HEK293 (cell line): Measurements from ENCODE around the gene TFDP1.

ENCODE experiments used
- CTCF ChIA-PET: fragments of 350-600 bp; formaldehyde crosslinking; extraction: SDS; loops from one replicate; lab custom pipeline; 2021; ENCODE audit warnings: antibody characterized with exemption; lab: Yijun Ruan, JAX
- POLR2A ChIA-PET: fragments of 300-600 bp; formaldehyde crosslinking; extraction: SDS; loops from one replicate; lab custom pipeline; 2020; ENCODE audit warnings: antibody characterized with exemption, inconsistent platforms; lab: Yijun Ruan, JAX
- H3K27ac ChIP-seq: fragments of 200-500 bp; sonication (Bioruptor generic); 2 replicates; pipeline ENCODE4 v1.5.1; 2014; ENCODE audit warnings: low read depth, low read length, control low read depth, inconsistent platforms; ENCODE audit errors: extremely low read depth
- H3K36me3 ChIP-seq, 2 experiments: fragments of 200-500 bp in 1 of 2; sonication (Bioruptor generic) in 1 of 2; 1 replicate in 1 of 2; 2 replicates in 1 of 2; pipeline ENCODE4 v1.5.1; 2014 to 2017; ENCODE audit warnings: inconsistent platforms in 2 of 2, low read length in 2 of 2; ENCODE audit not compliant: control insufficient read depth in 2 of 2, insufficient read depth in 1 of 2
- H3K4me1 ChIP-seq: fragments of 200-500 bp; sonication (Bioruptor generic); 2 replicates; pipeline ENCODE4 v1.5.1; 2014; ENCODE audit warnings: mild to moderate bottlenecking, low read length, inconsistent platforms; ENCODE audit not compliant: control insufficient read depth, insufficient read depth
- H3K4me3 ChIP-seq: 2 replicates; pipeline ENCODE4 v1.5.1; 2011; ENCODE audit warnings: low read depth, mild to moderate bottlenecking, control low read depth, low read length, moderate library complexity
- H3K9me3 ChIP-seq: fragments of 200-500 bp; sonication (Bioruptor generic); 2 replicates; pipeline ENCODE4 v1.5.1; 2014; ENCODE audit warnings: low read depth, low read length, inconsistent platforms; ENCODE audit not compliant: control insufficient read depth, insufficient read depth
- GLI2 ChIP-seq: fragments of 450-650 bp; formaldehyde crosslinking; IDR thresholded peaks from 2 replicates; pipeline ENCODE4; 2017; ENCODE audit warnings: missing biosample characterization, missing genetic modification characterization, low read depth, borderline replicate concordance
- KLF17 ChIP-seq: fragments of 450-650 bp; formaldehyde crosslinking; IDR thresholded peaks from 2 replicates; pipeline ENCODE4 v1.5.1; 2016; ENCODE audit warnings: missing biosample characterization, missing genetic modification characterization
- OSR2 ChIP-seq: fragments of 450-650 bp; formaldehyde crosslinking; IDR thresholded peaks from 2 replicates; pipeline ENCODE4 v1.5.1; 2016; ENCODE audit warnings: missing biosample characterization, missing genetic modification characterization
- RBAK ChIP-seq: fragments of 450-650 bp; formaldehyde crosslinking; IDR thresholded peaks from 2 replicates; pipeline ENCODE4 v1.5.1; 2016; ENCODE audit warnings: missing biosample characterization, missing genetic modification characterization
- SCRT1 ChIP-seq: fragments of 450-650 bp; formaldehyde crosslinking; IDR thresholded peaks from 2 replicates; pipeline ENCODE4 v1.5.1; 2016; ENCODE audit warnings: missing biosample characterization, missing genetic modification characterization, borderline replicate concordance
- TRIM28 ChIP-seq: IDR thresholded peaks from 2 replicates; pipeline ENCODE4 v1.6.1; 2011; ENCODE audit warnings: low read length, control low read depth, borderline replicate concordance
- ZFP3 ChIP-seq: fragments of 450-650 bp; formaldehyde crosslinking; IDR thresholded peaks from 2 replicates; pipeline ENCODE4 v1.5.1; 2016; ENCODE audit warnings: low read depth, missing biosample characterization, missing genetic modification characterization
- ZIC2 ChIP-seq: fragments of 450-650 bp; formaldehyde crosslinking; IDR thresholded peaks from 2 replicates; pipeline ENCODE4 v1.5.1; 2016; ENCODE audit warnings: missing biosample characterization, missing genetic modification characterization
- ZNF211 ChIP-seq: fragments of 450-650 bp; formaldehyde crosslinking; IDR thresholded peaks from 2 replicates; pipeline ENCODE4 v1.5.1; 2016; ENCODE audit warnings: low read depth, missing biosample characterization, missing genetic modification characterization
- ZNF221 ChIP-seq: fragments of 450-650 bp; formaldehyde crosslinking; IDR thresholded peaks from 2 replicates; pipeline ENCODE4 v1.5.1; 2017; ENCODE audit warnings: missing biosample characterization, missing genetic modification characterization, borderline replicate concordance
- ZNF23 ChIP-seq: fragments of 450-650 bp; formaldehyde crosslinking; IDR thresholded peaks from 2 replicates; pipeline ENCODE4 v1.5.1; 2016; ENCODE audit warnings: missing biosample characterization, missing genetic modification characterization, borderline replicate concordance
- ZNF266 ChIP-seq: fragments of 450-650 bp; formaldehyde crosslinking; IDR thresholded peaks from 2 replicates; pipeline ENCODE4 v1.5.1; 2016; ENCODE audit warnings: missing biosample characterization, missing genetic modification characterization, low read depth
- ZNF274 ChIP-seq, 2 experiments: fragments of 200-500 bp in 1 of 2; fragments of 450-650 bp in 1 of 2; sonication (Bioruptor generic) in 1 of 2; formaldehyde crosslinking in 1 of 2; IDR thresholded peaks; 2 replicates each; pipeline versions ENCODE4 v1.5.1 to v1.6.1; 2014 to 2016; ENCODE audit warnings: borderline replicate concordance in 1 of 2, inconsistent platforms in 1 of 2, low read length in 1 of 2, missing biosample characterization in 1 of 2, missing genetic modification characterization in 1 of 2
- ZNF354C ChIP-seq: fragments of 450-650 bp; formaldehyde crosslinking; IDR thresholded peaks from 2 replicates; pipeline ENCODE4 v1.5.1; 2016; ENCODE audit warnings: missing biosample characterization, missing genetic modification characterization, low read depth, borderline replicate concordance
- ZNF558 ChIP-seq: fragments of 450-650 bp; formaldehyde crosslinking; IDR thresholded peaks from 2 replicates; pipeline ENCODE4 v1.5.1; 2016; ENCODE audit warnings: missing biosample characterization, missing genetic modification characterization
- ZNF610 ChIP-seq: fragments of 450-650 bp; formaldehyde crosslinking; IDR thresholded peaks from 2 replicates; pipeline ENCODE4 v1.5.1; 2016; ENCODE audit warnings: missing biosample characterization, missing genetic modification characterization, borderline replicate concordance
- ZNF654 ChIP-seq: fragments of 450-650 bp; formaldehyde crosslinking; IDR thresholded peaks from 2 replicates; pipeline ENCODE4 v1.5.1; 2016; ENCODE audit warnings: low read depth, missing biosample characterization, missing genetic modification characterization
- ZNF660 ChIP-seq: fragments of 450-650 bp; IDR thresholded peaks from 2 replicates; pipeline ENCODE4 v1.5.1; 2018; ENCODE audit warnings: missing biosample characterization, mild to moderate bottlenecking, missing genetic modification characterization
- ZNF707 ChIP-seq: fragments of 450-650 bp; formaldehyde crosslinking; IDR thresholded peaks from 2 replicates; pipeline ENCODE4 v1.5.1; 2016; ENCODE audit warnings: missing biosample characterization, missing genetic modification characterization
- ZSCAN30 ChIP-seq: fragments of 450-650 bp; IDR thresholded peaks from 2 replicates; pipeline ENCODE4 v1.5.1; 2018; ENCODE audit warnings: missing biosample characterization, mild to moderate bottlenecking, missing genetic modification characterization, moderate library complexity
- TF ChIP-seq, protein P1 (sequence below): fragments of 450-650 bp; formaldehyde crosslinking; IDR thresholded peaks from 2 replicates; pipeline ENCODE4 v1.5.1; 2016; ENCODE audit warnings: missing biosample characterization, missing genetic modification characterization

Gene TFDP1

GRCh38 chr13:113617961-113618360, 33.4 kb downstream of the TFDP1 start:
- Histone ChIP-seq H3K27ac (no peak overlapping the region), H3K36me3 (peaks cover 11 to 63% of the 10 kb centered on the region in 2 experiments; a peak in 2 of 3 replicates), H3K4me1 (no peaks in the 10 kb centered on the region), H3K4me3 (no peak overlapping the region), H3K9me3 (no peaks in the 10 kb centered on the region)
- TF ChIP-seq KLF17 (no peak), ZNF707 (tag by site-specific recombination) (no peak), ZNF211 (tag by site-specific recombination) (no peak), ZNF610 (tag by site-specific recombination) (no peak), OSR2 (tag by site-specific recombination) (no peak), ZNF660 (no peak), TRIM28 (no peak), ZNF274 (IDR thresholded peaks at IDR 0.05; ENCODE audit: low read length) (no peak), ZNF274 (tag by site-specific recombination; IDR thresholded peaks at IDR 0.05; ENCODE audit: borderline replicate concordance) (no peak), ZNF23 (tag by site-specific recombination) (no peak), ZNF654 (tag by site-specific recombination) (no peak), SCRT1 (no peak), ZNF221 (tag by site-specific recombination) (no peak), ZNF558 (no peak)
- TF ChIP-seq, protein P1, sequence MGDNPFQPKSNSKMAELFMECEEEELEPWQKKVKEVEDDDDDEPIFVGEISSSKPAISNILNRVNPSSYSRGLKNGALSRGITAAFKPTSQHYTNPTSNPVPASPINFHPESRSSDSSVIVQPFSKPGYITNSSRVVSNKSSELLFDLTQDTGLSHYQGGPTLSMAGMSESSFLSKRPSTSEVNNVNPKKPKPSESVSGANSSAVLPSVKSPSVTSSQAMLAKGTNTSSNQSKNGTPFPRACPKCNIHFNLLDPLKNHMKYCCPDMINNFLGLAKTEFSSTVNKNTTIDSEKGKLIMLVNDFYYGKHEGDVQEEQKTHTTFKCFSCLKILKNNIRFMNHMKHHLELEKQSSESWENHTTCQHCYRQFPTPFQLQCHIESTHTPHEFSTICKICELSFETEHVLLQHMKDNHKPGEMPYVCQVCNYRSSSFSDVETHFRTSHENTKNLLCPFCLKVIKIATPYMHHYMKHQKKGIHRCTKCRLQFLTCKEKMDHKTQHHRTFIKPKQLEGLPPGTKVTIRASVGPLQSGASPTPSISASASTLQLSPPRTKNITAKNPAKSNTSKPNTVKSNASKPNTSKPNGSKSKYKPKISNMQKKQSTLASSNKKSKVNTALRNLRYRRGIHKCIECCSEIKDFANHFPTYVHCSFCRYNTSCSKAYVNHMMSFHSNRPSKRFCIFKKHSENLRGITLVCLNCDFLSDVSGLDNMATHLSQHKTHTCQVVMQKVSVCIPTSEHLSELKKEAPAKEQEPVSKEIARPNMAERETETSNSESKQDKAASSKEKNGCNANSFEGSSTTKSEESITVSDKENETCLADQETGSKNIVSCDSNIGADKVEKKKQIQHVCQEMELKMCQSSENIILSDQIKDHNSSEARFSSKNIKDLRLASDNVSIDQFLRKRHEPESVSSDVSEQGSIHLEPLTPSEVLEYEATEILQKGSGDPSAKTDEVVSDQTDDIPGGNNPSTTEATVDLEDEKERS = no peak
- ChIA-PET CTCF (no interaction called here), POLR2A (no interaction called here)

DNA sequence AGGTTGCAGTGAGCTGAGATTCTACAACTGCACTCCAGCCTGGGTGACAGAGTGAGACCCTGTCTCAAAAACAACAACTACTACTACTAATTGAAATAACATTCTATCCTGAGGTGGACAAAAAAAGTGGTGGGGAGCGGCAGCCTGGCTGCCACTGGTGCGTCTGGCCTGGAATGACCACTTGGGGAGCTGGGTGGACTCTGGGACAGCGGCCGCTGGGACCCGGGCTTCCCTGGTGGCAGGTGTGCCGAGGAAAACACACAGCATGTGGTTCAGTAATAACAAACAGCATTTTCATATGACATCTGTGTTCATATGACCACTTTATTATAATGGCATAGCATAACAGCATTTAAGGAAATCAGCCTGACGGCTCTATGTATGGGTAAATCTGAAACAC, 33.9 kb downstream of the TFDP1 start:
- H3K27ac ChIP-seq = no peak overlapping the region
- no peaks in the 10 kb centered on the region for H3K9me3 ChIP-seq
- ChIA-PET POLR2A (no interaction called here), CTCF (no interaction called here)
- H3K4me3 ChIP-seq = no peak overlapping the region
- peaks cover 9 to 65% of the 10 kb centered on the region in 2 experiments; a peak in 2 of 3 replicates for H3K36me3 ChIP-seq
- H3K4me1 ChIP-seq = no peaks in the 10 kb centered on the region
- no peak for TF ChIP-seq RBAK (tag by site-specific recombination)
- no peak for TF ChIP-seq ZNF354C (tag by site-specific recombination)
- no peak for TF ChIP-seq GLI2 (tag by site-specific recombination)
- TF ChIP-seq ZIC2 = no peak
- TF ChIP-seq, all 188 proteins: peak for 0

DNA sequence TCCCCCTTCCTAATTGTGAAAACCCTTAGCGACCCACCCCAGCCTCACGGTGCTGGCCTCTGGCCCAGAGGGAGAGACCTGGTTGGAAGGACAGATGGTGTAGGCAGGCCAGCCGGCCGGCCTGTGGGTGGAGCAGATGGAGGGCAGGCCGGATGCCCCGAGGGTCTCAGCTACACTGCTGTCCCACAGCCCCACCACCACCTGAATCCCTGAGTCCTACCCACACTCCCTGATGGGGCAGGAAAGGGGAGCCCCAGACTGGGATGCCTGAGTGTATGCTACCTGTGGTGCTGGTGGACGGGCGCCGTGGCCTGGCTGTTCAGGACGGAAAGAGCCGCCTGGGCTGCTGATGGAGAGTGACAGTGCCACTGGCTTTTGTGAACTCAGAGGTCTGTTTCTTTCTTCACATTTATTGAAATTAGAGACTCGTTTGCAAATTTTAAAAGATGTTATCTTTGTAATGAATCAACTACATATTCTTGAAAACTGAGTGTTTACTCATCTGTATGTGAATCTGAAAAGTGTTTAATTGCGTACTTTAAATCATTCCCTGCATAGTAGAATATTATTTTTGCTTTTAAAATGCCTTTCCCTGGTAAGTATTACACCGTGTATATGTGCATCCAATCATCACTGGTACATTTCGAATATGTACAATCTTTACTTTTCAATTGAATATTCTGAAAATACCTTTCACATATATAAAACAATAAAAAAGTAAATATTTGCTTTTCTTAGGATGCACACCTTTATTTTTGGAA, 35.7 kb downstream of the TFDP1 start:
- Histone ChIP-seq H3K27ac (no peak overlapping the region), H3K36me3 (peaks cover 3 to 65% of the 10 kb centered on the region in 2 experiments; a peak in 2 of 3 replicates), H3K9me3 (no peaks in the 10 kb centered on the region), H3K4me3 (no peak overlapping the region), H3K4me1 (no peaks in the 10 kb centered on the region)
- POLR2A ChIA-PET = interaction anchor here (0.6 kb wide), 1 partner anchor 194 kb away, joined by 3 read pairs; no protein-coding TSS in a partner anchor
- CTCF ChIA-PET = no interaction called here
- TF ChIP-seq ZSCAN30 (no peak), ZFP3 (tag by site-specific recombination) (no peak), ZNF266 (no peak), GLI2 (tag by site-specific recombination) (no peak)
